Type B pancreatic cell (in vitro differentiated cells): ENCODE data around the gene PAK1. TPM values are rescaled to one million over a fixed set of nuclear protein-coding genes. Genes with fewer than 3 reads are reported as not detected.

ENCODE experiments used
- DNase-seq: peaks from one replicate; pipeline ENCODE4 v3.0.0; 2021; ENCODE audit warnings: mixed read lengths; ENCODE audit not compliant: unreplicated experiment; ENCODE audit errors: extremely low spot score
- H3K27ac Mint-ChIP-seq: 2 replicates; pipeline ENCODE4 v1.8.0; 2021; ENCODE audit warnings: mild to moderate bottlenecking, mixed read lengths
- H3K27me3 Mint-ChIP-seq: 2 replicates; pipeline ENCODE4 v1.8.0; 2021; ENCODE audit warnings: mixed read lengths
- H3K36me3 Mint-ChIP-seq: 2 replicates; pipeline ENCODE4 v1.8.0; 2021; ENCODE audit warnings: mixed read lengths
- H3K4me1 Mint-ChIP-seq: one replicate; pipeline ENCODE4 v1.8.0; 2021; ENCODE audit warnings: mixed read lengths; ENCODE audit not compliant: unreplicated experiment
- H3K4me3 Mint-ChIP-seq: 2 replicates; pipeline ENCODE4 v1.8.0; 2021; ENCODE audit warnings: mild to moderate bottlenecking, mixed read lengths
- H3K9me3 Mint-ChIP-seq: 2 replicates; pipeline ENCODE4 v1.8.0; 2021; ENCODE audit warnings: mixed read lengths
- total RNA-seq: library from RNA; stranded (reverse); gene quantifications from 2 replicates; pipeline ENCODE4 v1.2.1, GENCODE V29; 2021; ENCODE audit warnings: low replicate concordance
- TF ChIP-seq, protein P1 (sequence below): fragments of 200-600 bp; sonication (generic); conservative IDR thresholded peaks from 2 replicates; pipeline ENCODE4 v1.5.0; 2021; ENCODE audit warnings: antibody characterized with exemption, mild to moderate bottlenecking

The PAK1 gene
- total RNA-seq, 1 donor from 2014 or later = 70.3 TPM

DNA sequence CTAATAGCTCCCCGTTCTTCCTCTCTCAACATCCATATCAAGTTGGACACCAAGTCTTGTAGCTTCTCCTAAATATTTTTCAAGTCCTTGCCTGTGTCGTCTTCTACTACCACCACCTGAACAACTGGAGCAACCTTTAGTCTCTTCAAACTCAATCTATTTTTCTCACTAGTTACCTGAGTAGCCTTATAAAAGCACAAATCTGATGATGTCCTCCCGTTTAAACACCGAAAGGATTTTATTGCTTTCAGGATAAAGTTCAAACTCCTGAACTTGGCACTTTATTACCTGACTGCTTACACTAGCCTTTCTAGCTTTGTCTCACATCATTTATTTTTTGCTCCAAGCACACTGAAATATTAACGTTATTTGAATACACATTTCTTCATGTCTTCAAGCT lies 1.3 kb upstream of the PAK1 start:
- Mint-ChIP-seq H3K27me3 (peaks cover 3% of the 10 kb centered on the region), H3K4me1 (peaks cover 25% of the 10 kb centered on the region), H3K27ac (peak overlapping the region; percentile 100), H3K36me3 (no peaks in the 10 kb centered on the region), H3K4me3 (peak overlapping the region; percentile 74), H3K9me3 (no peaks in the 10 kb centered on the region)
- TF ChIP-seq, protein P1, sequence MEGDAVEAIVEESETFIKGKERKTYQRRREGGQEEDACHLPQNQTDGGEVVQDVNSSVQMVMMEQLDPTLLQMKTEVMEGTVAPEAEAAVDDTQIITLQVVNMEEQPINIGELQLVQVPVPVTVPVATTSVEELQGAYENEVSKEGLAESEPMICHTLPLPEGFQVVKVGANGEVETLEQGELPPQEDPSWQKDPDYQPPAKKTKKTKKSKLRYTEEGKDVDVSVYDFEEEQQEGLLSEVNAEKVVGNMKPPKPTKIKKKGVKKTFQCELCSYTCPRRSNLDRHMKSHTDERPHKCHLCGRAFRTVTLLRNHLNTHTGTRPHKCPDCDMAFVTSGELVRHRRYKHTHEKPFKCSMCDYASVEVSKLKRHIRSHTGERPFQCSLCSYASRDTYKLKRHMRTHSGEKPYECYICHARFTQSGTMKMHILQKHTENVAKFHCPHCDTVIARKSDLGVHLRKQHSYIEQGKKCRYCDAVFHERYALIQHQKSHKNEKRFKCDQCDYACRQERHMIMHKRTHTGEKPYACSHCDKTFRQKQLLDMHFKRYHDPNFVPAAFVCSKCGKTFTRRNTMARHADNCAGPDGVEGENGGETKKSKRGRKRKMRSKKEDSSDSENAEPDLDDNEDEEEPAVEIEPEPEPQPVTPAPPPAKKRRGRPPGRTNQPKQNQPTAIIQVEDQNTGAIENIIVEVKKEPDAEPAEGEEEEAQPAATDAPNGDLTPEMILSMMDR = no peak
- no peak for DNase-seq

DNA sequence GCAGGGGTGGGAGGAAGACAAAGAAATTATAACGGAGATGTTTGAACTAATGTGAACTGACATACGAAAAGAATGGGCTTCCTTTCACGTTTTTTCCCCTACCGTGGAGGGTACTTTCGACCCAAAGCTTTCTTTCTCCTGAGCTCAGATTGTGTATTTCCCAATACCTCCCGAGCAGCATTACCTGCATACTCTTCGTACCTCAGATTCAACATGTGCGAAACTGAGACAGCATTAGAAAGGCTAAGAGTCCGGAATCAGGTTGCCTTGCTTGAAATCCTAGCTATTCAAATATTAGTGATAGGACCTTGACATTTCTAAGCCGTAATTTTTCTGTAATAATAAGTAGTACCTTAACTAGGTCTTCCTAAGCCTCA lies 778 bp upstream of the PAK1 start:
- TF ChIP-seq, protein P1 = no peak
- H3K27ac Mint-ChIP-seq = peak overlapping the region; percentile 100
- no peak for DNase-seq
- peak overlapping the region; percentile 92 for H3K4me3 Mint-ChIP-seq
- peaks cover 3% of the 10 kb centered on the region for H3K27me3 Mint-ChIP-seq
- no peaks in the 10 kb centered on the region for H3K36me3 Mint-ChIP-seq
- H3K4me1 Mint-ChIP-seq = peaks cover 28% of the 10 kb centered on the region
- no peaks in the 10 kb centered on the region for H3K9me3 Mint-ChIP-seq

DNA sequence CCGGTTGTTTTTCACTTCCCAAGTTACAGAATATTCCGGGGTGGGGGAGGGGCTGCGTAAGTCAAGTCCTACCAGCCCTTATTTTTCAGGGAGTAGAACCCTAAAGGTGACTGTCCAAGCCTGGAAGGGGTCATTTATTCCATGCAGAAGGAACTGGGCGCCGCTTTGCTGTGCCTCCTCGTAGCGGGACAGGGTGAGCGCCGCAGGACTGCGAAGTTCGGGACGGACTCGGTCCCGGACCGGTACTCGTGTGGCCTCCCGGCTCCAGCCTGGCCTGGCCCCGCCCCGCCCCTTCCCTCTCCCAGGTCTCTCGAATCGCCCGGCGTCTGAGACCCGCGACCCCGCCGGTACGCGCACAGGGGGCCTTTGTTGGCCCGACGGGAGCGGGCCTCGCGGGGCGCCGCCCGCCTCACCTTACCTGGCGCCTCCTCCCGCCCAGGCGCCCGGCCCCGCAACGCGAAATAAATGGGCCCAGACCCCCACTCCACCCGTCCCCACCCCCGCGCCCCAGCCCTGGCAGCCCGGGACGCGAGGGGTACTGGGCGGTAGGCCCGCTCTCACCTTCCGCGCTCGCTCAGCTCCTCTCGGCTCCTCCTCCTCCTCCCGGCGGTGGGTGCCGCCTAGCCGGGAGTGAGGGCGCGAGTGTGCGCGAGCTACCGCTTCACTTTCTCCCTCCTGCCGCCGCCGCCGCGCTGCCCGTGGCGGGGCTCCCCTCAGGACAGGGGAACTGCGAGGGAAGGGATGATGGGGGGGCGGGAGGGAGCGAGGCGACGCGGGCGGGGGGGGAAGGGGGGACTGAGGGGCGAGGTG lies 698 bp downstream of the PAK1 start:
- H3K9me3 Mint-ChIP-seq = no peaks in the 10 kb centered on the region
- peaks cover 3% of the 10 kb centered on the region for H3K27me3 Mint-ChIP-seq
- H3K4me1 Mint-ChIP-seq = peaks cover 28% of the 10 kb centered on the region
- H3K27ac Mint-ChIP-seq = peak overlapping the region; percentile 92
- TF ChIP-seq, protein P1 = no peak
- peak; percentile 74 for DNase-seq
- H3K36me3 Mint-ChIP-seq = no peaks in the 10 kb centered on the region
- H3K4me3 Mint-ChIP-seq = peak overlapping the region; percentile 91

DNA sequence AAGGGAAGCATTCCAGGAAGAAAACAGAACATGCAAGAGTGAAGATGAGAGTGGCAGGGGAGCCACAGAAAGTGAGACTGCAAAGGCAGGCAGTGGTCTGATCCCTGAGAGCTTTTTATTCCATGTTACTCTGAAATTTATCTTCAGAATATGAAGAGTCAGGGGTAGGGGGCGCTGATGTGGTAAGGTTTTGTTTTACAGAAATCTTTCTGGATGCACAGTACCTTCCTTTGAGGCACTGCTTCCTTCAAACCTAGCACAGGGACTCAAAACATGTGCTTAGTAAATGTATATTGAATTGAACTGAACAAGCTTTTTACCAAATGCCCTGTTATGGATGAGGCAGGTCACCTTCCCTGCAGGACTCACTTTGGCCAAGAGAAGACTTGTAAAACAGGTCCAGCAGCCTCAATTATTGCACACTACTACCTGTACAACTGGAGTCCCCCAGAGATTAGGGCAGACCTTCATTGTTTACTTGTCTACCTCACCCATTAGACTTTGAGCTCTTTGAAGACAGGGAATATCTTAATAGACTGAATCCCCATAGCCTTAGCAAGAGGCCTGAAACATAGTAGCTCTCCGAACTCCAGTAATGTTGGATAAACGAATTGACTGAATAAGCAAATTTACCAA lies 2.2 kb downstream of the PAK1 start:
- Mint-ChIP-seq H3K27ac (peak overlapping the region; percentile 92), H3K4me3 (peak overlapping the region; percentile 91), H3K4me1 (peaks cover 28% of the 10 kb centered on the region), H3K9me3 (no peaks in the 10 kb centered on the region), H3K36me3 (no peaks in the 10 kb centered on the region), H3K27me3 (peaks cover 3% of the 10 kb centered on the region)
- TF ChIP-seq, protein P1 = peak; percentile 66
- DNase-seq = no peak

DNA sequence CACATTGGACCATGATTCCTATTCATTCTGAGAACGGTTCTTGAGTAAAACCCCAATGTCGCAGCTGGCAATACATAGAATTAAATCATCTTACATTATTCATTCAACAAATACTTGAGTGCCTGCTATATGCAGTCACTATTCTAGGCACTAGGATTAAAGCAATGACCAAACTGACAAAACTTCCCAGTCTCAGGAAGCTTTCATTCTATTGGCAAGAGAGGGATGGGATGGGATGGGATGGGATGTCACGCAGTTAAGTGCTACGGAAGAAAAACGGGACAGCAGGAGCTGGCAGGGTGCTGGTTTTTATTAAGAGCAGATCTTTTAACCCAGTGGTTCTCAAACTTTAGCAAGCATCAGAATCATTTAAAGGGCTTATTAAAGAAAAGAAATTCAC lies 2.9 kb downstream of the PAK1 start:
- H3K4me3 Mint-ChIP-seq = peak overlapping the region; percentile 91
- H3K4me1 Mint-ChIP-seq = peaks cover 28% of the 10 kb centered on the region

More for the DNA sequence above, 2.9 kb downstream of the PAK1 start:
- Mint-ChIP-seq H3K9me3 (no peaks in the 10 kb centered on the region), H3K27me3 (peaks cover 3% of the 10 kb centered on the region), H3K27ac (peak overlapping the region; percentile 92), H3K36me3 (no peaks in the 10 kb centered on the region)
- TF ChIP-seq, protein P1 = no peak
- DNase-seq = no peak
